C4-2B (cell line): ENCODE results near the gene XPO6.

Experiments
- ZFX ChIP-seq: fragments of 450-650 bp; IDR thresholded peaks from 2 replicates; pipeline ENCODE4 v1.6.1; 2017
- TF ChIP-seq, protein P1 (sequence below): fragments of 450-650 bp; conservative IDR thresholded peaks from 2 replicates; pipeline ENCODE4 v1.5.1; 2017; ENCODE audit warnings: mild to moderate bottlenecking

- TF ChIP-seq, protein P1, sequence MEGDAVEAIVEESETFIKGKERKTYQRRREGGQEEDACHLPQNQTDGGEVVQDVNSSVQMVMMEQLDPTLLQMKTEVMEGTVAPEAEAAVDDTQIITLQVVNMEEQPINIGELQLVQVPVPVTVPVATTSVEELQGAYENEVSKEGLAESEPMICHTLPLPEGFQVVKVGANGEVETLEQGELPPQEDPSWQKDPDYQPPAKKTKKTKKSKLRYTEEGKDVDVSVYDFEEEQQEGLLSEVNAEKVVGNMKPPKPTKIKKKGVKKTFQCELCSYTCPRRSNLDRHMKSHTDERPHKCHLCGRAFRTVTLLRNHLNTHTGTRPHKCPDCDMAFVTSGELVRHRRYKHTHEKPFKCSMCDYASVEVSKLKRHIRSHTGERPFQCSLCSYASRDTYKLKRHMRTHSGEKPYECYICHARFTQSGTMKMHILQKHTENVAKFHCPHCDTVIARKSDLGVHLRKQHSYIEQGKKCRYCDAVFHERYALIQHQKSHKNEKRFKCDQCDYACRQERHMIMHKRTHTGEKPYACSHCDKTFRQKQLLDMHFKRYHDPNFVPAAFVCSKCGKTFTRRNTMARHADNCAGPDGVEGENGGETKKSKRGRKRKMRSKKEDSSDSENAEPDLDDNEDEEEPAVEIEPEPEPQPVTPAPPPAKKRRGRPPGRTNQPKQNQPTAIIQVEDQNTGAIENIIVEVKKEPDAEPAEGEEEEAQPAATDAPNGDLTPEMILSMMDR = no peak
- no peak for TF ChIP-seq ZFX
Measured at GRCh38 chr16:28059841-28060575, 151.8 kb downstream of the XPO6 start.
